IPS-11a (cell line): ENCODE data around the gene AFAP1.
"Not testable (repeated sequence)": the region's sequence is repeated elsewhere in the genome, so short reads cannot be mapped to it uniquely, and the experiment has no call there.

Source experiments
- H3K4me3 ChIP-seq: one replicate; pipeline ENCODE4 v1.5.1; 2013; ENCODE audit warnings: low read depth, low read length, control low read depth

AFAP1 gene

DNA sequence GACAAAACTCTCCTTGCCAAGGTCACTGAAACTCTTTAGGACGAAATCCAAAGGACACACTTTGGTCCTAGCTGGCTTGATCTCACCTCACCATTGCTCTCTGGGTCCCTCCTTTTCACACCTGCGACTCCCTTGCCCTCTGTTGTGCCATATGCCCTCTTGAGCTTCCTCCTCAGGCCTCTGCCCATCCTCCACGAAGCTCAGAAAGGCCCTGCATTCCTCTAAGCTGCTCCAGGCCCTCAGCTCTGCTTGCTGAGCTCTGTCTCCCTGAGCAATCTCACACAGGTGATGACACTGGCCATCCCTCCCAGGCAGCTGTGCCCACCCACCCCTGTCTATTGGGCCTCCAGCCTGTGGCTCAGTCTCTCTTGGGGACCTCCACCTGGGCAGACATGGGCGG is 10.1 kb upstream of the AFAP1 start:
- no peak overlapping the region for H3K4me3 ChIP-seq

DNA sequence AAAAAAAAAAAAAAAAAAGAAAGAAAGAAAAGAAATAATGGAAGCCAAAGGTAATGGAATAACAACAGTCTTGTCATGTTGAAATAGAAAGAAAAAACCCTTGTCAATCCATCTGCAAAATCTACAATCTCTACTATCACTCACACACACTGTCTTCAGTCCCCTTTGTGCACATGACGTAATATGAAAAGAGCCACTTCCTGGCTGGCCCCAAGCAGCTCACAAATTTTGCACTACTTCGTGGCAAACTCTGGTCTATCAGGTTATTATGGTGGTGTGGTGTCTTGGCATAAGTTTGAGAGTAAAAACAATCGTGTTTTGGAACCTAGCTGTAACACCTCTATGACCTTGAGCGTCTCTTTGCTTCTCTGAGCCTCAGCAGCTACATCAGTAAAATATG is 8.3 kb upstream of the AFAP1 start:
- no peak overlapping the region for H3K4me3 ChIP-seq

DNA sequence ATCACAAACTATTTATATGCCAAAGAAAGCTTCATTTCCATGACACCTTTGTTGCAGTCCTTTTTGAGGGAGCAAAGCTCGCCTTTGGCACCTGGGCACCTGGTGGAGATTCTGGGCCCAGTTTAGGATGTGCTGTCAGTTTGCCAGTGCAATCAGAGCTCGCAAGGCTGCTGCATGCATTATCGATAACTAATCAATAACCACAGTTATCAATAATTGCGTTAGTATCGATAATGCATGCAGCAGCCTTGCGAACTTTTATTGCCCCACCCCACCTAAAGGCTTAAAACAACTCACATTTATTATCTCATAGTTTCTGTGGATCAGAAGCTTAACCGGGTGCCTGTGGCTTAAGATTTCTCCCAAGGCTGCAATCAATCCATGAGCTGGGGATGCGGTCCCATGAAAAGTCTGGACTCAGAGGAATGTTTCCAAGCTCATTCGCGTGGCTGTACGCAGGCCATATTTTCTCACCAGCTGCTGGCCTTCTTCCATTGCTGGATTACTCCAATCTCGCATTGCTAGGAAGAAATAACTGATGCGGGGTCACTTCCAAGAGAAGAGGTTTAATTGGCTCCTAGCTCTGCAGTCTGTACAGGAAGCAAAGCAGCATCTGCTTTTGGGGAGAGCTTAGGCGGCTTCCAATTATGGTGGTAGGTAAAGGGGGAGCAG is 6.2 kb upstream of the AFAP1 start:
- no peak overlapping the region for H3K4me3 ChIP-seq

DNA sequence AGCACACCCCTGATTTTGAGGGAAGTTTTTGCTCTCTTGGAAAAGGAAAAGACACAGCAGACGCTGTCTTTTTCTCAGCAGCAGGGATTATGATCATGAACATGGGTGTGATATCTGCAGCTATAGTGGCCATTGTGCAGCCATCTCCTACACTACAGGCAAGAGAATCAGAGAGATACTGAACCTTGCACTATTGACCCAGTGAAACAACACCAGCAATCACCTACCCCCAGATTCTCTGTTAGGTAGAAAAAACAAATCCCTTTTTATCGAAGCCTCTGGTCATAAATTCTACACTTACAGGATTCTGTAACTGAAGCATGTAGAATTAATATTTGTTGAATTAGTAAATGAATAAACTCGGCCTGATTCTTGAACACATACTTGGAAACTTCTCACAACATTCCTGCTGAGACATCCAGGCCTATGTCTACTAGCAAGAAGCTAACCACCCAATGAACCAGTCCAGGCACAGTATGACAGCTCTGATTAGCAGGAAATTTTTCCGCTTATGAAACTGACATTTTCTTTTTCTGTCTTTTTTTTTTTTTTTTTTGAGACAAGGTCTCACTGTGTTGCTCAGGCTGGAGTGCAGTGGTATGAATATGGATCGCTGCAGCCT is 5.0 kb upstream of the AFAP1 start:
- H3K4me3 ChIP-seq: no peak overlapping the region

DNA sequence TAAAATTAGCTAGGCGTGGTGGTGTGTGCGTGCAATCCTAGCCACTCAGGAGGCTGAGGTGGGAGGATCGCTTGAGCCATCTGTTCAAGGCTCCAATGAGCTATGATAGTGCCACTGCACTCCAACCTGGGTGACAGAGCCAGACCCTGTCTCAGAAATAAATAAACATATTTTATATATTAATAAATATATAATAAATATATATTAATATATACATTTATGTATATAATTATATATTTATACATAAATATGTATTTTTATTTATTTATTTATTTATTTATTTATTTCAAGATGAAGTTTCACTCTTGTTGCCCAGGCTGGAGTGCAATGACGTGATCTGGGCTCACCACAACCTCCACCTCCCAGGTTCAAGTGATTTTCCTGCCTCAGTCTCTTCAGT is 4.0 kb upstream of the AFAP1 start:
- H3K4me3 ChIP-seq: not testable (repeated sequence)

DNA sequence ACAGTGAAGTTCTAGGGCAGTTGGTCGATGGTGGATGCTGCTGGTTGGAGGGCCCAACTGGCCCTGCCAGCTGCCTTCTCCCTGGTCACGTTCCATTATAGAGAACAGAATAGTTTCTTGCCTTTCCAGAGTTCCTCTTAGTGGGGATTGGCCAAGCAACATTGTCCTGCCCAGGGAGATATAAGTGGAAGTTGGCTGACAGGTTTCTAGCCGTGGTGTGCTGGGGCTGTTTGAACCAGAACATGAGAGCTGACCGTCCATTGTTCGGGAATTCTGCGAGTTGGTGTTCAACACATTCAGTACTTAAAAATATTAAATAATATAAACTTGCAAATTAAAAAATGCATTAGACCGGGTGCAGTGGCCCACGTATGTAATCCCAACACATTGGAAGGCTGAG is 3.5 kb upstream of the AFAP1 start:
- no peak overlapping the region for H3K4me3 ChIP-seq

DNA sequence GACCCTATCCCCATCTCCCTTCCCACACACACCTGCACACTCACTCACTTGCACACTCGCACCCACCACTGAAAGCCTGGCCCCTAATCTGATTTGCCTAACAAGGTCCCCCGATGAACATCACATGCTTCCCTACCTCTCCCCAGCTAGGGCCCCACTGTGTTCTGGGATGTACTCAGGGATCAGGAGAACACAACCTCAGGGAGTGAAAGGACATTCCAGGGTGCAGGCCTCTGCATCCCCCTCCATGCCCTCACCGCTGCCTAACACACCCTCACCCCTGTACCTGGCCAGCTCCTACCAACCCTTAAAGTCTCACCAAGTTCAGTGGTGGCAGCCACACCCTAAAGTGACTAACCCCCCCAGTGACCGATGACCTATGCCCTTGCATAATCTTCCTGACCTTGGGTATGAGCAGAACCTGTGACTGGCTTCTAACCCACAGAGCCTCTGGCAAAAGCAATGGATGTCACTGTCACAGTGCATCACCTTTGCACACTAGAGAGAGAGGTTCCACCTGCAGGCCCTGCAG is 2.4 kb upstream of the AFAP1 start:
- no peak overlapping the region for H3K4me3 ChIP-seq

DNA sequence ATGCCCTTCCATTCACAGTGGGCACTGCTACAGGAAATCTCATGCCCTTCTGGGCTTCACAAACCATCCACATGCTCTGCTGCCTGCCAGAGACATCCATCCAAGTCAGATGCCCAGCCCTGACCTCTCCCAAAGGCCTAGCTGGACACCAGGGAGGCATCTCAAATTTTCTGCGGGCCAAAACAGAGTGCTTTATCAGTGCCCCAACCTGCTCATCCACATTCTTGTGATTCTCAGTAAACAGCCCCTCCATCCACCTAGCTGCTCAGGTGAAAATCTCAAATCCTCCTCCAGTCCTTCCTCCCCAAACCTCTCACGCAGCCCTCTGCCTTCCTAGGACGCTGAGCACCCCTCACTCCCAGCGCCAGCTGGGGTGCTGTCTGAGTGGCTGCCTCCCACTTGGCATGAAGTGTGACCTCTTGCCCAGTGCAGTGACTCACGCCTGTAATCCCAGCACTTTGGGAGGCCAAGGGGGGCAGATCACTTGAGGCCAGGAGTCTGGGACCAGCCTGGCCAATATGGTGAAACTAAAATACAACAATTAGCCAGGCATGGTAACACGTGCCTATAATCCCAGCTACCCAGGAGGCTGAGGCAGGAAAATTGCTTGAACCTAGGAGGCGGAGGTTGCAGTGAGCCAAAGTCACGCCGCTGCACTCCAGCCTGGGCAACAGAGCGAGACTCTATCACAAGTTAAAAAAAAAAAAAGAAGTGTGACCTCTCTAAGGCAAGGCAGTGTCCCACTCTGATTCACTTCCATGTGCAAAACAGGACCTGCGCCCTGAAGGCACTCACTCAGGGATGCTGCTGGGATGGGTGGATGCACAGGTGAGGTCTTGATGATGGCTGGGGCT is 1.7 kb upstream of the AFAP1 start:
- no peak overlapping the region for H3K4me3 ChIP-seq

DNA sequence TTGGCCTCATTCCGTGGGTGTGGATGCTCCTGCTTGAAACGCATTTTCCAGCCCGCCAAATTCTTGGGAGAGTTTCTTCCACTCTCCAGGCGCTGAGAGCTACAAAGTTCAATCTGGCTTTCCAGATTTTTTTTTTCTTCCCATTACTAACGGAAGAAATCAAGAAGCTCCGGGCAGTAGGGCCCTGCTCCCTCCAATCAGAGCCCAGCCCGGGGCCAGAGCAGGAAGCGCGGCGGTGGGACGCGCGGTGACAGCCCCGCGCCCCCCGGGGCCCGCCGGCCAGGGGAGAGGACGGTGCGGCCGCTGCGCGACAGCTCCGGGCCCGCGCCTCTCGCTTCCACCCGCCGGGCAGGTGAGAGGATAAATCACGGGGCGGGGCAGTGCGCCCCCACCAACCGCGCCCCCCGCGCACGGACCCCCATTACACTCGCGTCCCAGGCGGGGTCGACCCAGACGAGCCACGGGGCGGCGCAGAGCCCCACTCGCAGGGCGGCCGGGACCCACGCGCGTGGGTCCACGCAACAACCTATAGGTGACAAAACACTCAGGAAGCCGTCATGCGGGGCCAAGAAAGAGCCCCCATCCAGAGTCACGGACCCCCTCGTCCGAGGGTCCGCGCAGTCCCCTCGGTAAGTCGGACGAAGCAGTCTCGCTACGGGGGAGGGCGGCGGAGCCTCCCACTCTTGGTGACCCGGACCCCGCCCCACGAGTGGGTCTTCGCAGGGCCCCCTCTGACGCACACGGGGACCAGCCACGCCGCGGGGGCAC is 868 bp downstream of the AFAP1 start:
- H3K4me3 ChIP-seq: peak overlapping the region; percentile 72

DNA sequence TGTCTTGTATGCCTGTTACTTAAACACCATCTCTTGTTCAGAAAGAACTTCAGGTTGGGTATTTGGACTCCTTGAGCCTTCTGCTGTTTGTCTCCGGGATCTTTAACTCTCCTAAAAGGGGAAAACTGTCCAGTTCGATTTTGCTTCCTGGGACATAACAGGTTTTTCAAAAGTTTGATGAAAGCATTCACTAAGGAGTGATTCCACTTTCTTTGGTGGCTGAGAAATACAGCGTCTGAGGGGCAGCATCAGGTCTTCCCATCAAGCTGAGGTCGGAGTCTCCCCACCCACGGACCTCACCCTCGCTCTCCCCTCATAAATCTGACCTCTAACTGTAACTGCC is 1.4 kb downstream of the AFAP1 start:
- peak overlapping the region; percentile 72 for H3K4me3 ChIP-seq

DNA sequence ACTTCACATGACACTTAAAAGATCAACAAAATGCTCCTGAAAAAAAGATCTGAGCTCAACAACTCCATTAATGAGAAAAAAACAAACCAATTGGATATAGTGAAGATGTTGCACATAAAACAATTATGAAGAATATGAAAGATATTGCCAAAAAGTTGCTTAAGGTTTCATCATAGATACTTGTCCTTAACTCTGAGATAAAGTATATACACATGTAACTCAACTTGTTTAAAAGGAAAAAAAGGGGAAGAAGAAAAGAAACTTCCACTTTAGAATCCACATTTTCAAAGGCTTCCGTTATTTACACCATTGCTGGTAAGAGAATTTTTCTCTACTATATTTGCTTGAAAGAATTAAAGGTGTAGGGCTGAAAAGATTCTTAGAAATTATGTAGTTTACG is 2.7 kb downstream of the AFAP1 start:
- H3K4me3 ChIP-seq: no peak overlapping the region

DNA sequence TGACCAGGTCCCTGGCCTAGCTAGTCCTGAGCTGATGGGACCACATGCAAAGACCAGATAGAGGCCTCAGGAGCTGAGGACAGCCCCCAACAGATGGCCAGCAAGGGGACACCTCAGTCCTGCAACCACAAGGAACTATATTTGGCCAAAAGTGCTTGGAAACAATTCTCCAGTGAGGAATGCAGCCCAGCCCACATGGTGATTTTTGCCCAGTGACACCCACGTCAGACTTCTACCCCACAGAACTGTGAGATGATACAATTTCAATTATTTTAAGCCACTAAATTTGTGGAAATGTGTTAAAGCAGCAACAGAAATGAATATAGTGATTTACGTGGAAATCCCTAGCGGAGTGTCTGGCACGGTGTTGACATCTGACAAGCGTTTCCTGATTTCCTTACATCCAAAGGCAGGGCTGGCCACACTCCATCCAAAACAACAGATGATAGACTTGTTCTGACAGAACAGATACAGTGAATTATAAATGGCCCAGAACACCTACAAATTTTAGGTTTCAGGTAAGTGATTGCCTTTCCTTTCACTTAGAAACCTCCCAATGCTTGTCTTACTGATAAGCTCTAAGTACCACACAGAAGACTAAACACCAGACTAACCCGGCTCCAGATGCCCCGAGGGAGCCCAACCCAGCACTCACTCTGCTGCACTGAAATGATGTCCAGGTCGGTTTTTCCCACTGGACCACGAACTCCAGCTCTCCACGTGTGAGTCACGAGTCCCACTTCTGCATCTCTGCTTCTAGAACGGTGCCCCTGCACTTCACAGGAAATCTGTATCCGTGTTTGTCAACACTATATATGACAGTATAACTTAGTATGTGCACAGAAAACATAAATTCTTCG is 5.8 kb downstream of the AFAP1 start:
- H3K4me3 ChIP-seq: no peak overlapping the region

DNA sequence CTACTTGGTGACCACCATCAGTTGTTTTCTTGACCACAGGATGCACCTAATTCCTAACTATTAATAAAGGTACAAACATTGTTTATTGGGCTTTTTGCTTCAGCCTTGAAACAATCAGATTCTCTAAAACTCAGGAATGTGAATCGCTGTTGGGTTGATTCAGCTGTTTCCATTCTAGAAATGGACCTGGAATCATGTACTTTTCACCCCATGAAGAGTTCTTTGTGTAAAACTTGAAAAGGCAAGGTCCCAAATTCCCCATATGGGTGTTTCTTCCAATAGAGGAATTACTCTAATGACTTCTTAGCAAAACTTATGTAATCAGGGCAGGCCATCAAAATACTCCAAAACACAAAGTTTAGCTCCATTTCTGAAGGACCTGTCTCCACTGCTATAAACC is 7.4 kb downstream of the AFAP1 start:
- H3K4me3 ChIP-seq: no peak overlapping the region

DNA sequence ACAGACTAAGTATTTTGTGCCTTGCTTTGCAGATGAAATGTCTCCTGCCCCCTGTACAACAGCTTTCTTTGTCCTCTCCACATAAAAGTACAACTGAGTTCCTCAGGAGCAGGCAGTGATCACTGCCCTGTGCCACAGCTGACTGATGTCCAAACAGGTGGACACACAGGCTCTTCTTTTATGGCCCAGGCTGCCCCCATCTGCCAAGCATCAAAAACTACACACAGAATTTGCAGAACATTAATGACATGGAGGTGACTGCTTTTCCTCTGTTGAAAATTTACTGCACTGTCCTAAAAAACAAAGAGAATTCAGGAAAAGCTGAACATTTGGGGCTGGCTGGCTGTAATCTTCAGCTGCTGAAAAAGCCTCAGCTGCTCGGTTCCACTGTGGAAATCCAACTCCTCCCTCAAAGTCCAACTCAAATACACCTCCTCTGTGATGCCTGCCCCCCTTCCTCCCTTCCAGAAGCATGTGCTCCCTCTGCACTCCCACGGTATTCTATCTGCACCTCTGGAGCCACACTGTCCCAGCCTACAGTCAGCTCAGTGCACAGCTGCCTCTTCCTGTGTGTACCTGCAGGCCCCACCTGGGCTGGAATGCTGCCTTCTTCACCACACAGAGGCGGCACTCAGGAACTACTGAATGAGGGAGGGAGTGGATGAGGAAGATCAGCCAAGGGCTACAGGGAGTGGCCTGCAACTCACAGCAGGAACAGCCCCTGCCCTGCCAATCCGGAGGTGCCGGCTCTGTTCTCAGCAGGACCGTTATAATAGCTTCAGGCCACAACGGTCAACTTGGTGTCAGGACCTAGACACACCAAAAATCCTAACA is 10.3 kb downstream of the AFAP1 start:
- no peak overlapping the region for H3K4me3 ChIP-seq

DNA sequence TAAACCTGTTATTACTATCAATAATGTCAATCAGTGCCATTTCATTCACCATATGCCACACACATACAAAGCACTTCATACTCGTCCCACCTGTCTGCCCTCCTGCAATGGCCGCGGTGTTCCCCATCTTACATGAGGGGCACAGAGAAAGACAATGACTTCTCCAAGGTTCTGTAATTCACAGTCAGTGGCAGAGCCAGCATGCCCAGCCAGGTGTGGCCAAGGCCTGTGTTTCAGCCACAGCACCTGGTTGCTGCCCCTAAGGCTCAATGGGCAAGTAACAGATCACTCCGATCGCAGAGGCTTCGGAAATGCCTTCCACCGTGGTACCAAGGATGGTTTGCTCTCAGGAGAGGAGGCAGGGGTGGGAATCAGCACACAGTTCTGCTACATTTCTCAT is 10.9 kb downstream of the AFAP1 start:
- H3K4me3 ChIP-seq: no peak overlapping the region

DNA sequence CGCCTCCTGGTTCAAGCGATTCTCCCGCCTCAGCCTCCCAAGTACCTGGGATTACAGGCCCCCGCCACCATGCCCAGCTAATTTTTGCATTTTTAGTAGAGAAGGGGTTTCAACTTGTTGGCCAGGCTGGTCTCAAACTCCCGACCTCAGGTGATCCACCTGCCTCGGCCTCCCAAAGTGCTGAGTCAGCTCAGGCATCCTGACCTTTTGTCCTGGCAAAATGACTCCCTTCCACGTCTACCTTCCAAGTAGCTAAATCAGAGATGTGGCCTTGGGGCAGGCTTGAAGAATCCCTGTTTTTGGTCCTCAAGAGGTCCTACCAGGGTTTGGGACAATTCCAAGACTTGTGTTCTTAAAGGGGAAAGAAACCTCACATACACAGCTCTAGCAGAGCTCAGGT is 12.8 kb downstream of the AFAP1 start:
- no peak overlapping the region for H3K4me3 ChIP-seq

DNA sequence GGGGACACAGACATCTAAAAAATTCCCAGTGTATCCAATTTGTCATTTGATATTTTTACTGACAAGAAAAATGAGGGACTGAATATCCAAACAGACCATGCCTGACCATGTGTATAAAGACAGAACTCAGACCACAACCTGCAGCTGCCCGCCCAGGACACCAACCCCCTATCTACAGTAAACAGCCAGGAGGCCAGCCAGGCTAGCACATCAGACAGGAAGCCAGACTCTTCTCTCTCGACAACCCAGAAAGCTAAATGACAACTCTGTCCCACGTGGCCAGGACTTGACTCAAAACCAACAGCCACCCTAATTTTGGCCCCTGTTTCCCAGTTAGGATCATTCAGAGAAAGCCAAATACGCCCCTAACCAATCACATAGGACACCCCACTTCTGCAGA is 15.1 kb downstream of the AFAP1 start:
- no peak overlapping the region for H3K4me3 ChIP-seq

DNA sequence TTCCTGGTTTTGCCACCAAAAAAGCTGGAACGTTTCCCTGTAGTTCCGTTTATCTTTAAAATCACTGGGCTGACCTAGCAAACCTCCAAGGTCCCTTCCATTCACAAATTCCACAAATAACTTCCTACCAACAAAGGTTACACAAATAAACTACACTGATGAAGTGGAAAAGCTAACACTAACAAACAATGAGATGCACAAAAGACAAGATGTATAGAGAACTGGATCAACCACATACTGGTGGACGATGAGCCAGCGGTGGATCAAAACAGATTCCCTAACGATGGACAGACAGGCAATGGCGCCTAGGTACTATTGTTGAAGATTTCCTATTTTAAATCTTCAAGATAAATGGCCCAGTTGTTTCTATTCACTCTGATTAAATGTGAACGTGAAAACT is 15.5 kb downstream of the AFAP1 start:
- H3K4me3 ChIP-seq: no peak overlapping the region

DNA sequence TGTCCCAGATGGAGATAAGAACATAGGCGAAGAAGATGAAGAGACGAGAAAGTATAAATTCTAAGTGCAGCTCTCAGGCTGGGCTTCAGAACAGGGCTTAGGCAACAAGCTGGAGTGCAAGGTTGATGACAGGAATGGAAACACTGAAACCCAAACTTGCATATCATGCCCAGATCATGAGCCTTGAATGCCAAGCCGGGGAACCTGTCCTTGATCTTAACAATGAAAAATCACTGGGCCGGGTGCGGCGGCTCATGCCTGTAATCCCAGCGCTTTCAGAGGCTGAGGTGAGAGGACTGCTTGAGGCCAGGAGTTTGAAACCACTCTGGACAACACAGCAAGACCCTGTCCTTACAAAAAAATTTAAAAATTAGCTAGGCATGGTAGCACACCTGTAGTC is 17.2 kb downstream of the AFAP1 start:
- H3K4me3 ChIP-seq: no peak overlapping the region
